ENCODE data around the gene IKZF3.

Gene IKZF3

DNA sequence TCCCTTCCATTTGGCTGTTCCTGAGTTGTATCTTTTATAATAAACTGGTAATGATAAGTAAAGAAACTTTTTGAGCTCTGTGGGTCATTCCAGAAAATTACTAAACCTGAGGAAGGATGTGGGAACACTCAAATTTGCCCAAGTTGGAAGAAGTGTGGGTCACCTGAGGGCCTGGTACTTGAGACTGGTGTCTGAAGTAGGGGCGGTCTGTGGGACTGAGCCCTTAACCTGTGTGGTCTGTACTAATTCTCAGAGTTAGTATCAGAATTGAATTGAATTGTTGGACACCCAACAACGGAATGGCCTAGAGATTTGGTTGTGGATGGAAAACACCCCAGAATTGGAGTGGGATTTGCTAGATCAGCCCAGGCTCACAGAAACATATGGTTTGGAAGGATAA is 43.1 kb downstream of the IKZF3 start:
- in situ Hi-C loops (cut with HindIII; ENCODE audit: low sequenced_read_pairs) = no loop called here

DNA sequence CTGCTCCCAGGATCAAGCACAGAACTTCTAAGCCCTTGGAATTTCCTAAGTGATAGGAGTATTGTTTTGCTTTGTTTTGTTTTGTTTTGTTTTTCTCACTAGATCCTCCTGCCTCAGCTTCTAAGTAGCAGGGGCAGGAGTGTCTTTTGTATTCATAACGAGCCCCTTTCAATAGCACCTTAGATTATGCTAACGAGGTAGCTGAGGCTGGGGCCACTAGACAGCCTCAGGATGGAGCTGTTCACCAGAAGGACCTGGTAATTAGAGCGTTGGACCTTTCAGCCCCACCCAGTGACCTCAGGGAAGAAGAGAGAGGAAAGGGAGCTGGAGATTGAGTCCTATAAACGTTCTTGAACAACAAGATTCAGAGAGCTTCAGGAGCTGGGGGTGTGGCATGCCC is 43.6 kb downstream of the IKZF3 start:
- in situ Hi-C loops (cut with HindIII; ENCODE audit: low sequenced_read_pairs) = no loop called here

DNA sequence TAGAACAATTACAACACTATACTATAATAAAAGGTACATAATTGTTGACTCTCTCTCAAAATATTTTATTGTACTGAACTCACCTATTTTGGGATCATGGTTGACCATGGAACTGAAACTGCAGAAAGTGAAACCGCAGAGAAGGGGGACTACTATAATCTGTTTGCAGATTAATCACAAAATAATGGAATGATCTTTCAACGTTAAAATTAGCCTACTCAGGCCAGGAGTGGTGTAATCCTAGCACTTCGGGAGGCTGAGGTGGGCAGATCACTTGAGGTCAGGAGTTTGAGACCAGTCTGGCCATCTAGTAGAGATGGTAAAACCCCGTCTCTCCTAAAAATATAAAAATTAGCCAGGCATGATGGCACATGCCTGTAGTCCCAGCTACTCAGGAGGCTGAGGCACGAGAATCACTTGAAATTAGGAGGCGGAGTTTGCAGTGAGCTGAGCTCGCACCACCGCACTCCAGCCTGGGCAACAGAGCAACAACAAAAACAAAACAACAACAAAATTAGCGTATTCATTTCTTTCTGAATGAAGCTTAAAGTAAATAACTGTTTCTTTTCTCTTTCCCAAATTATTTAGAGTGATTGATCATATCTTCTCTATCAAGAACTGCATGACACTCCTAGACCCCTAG is 45.6 kb downstream of the IKZF3 start:
- in situ Hi-C loops (cut with HindIII; ENCODE audit: low sequenced_read_pairs) = no loop called here

DNA sequence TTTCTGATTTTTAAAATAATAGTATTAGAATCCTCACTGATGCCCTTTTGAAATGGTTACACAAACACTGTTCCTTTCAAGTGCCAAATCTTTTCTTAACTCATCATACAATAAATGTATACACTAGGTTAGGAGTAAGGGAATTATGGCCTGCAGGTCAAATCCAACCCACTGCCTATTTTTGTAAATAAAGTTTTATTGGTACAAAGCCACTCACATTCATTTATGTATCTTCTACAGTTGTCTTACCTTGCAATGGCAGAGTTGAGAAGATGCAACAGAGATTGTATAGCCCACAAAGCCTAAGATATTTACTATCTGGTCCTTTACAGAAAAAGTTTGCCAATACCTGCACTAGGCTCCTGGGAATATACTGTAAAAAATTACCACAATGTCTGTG is 47.8 kb downstream of the IKZF3 start:
- in situ Hi-C loops (cut with HindIII; ENCODE audit: low sequenced_read_pairs) = no loop called here

DNA sequence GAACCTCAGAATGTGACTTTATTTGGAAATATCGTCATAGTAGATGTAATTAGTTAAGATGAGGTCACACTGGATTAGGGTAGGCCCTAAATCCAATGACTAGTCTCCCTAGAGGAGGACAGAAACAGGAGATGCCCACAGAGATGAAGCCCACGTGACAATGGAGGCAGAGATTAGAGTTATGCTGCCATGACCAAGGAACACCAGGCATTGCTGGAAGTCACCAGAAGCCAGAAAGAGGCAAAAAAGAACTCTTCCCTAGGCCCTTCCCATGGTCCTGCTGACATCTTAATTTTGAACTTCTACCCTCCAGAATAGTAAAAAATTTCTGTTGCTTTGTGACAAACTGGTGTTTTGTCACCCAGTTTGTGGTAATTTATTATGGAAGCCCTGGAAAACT is 49.6 kb downstream of the IKZF3 start:
- in situ Hi-C loops (cut with HindIII; ENCODE audit: low sequenced_read_pairs) = no loop called here

DNA sequence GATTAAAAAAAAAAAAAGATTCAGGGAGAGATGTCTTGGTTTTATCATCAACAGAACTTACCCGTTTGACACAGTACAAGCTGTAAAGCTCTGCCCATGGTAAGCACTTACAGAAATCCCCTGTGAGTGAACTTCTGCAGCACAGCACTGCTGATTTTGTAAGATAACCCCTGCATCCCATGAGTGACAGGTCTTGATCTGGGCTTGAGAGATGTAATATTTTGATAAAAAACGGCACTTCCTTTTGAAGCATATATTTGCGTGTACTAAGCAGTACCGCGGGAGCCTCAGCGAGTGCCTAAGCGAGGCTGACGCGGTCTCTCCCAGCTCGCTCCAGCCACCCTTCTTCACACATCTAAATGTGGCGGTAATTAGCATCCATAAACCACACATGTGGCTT is 50.5 kb downstream of the IKZF3 start:
- in situ Hi-C loops (cut with HindIII; ENCODE audit: low sequenced_read_pairs) = no loop called here

DNA sequence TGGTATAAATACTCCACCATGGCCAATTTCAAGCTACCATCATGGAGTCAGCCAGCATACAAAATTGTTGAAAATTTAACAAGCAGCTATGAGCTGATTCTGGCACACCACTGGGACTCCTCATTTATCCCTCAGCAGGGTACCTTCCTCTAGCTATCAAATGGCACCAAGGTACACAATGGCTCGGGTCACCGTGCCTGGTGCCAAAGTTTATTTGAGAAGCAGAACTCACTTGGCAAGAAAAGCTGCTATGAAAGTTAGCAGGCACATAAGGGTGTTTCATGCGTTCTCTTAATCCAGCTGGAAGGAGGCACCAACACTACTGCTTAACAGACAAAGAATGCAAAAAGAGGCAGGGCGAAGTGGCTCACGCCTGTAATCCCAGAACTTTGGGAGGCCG is 51.6 kb downstream of the IKZF3 start:
- in situ Hi-C loops (cut with HindIII; ENCODE audit: low sequenced_read_pairs) = no loop called here

DNA sequence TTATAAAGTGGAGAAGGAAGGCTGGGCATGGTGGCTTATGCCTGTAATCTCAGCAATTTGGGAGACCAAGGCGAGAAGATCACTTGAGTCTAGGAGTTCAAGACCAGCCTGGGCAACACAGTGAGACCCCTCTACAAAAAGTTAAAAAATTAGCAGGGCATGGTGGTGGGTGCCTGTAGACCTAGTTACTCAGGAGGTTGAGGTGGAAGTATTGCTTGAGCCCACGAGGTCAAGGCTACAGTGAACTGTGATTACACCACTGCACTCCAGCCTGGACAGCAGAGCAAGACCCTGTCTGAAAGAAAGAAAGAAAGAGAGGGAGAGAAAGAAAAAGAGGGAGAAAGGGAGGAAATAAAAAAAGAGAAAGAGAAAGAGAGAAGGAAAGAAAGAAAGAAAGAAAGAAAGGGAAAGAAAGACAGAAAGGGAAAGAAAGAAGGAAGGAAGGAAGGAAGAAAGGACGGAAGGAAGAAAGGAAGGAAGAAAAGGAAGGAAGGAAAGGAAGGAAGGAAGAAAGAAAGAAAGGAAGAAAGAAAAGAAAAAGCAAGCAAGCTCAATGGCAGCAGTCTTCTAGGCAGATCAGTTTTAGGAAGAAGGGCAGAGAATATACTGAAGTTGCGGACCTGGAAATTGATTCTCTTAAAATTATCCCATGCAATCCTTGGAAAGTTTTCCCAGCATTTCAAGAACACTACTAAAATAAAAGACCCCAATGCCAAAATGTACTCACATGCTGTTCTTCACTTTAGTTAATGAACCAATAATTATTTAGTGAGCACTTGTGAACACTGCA is 53.0 kb downstream of the IKZF3 start:
- in situ Hi-C loops (cut with HindIII; ENCODE audit: low sequenced_read_pairs) = no loop called here

DNA sequence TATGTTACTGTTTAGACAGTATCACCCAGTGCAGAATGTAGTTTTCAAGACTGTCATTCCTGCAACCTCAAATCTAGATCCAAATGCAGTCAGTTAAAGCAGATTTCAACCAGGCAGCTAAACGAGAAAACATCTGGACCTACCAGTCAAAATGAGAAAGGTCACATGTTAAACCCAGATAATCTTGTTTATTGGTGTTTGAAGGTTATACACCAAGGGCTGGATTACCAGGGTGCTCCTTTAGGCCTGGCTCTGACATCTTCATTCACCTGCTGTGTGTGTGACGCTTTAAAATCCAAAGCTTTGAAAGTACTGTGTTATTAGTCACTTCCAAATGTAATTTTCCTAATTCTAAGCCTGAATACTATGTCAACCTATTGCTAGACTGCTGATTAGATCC is 54.9 kb downstream of the IKZF3 start:
- in situ Hi-C loops (cut with HindIII; ENCODE audit: low sequenced_read_pairs) = no loop called here

DNA sequence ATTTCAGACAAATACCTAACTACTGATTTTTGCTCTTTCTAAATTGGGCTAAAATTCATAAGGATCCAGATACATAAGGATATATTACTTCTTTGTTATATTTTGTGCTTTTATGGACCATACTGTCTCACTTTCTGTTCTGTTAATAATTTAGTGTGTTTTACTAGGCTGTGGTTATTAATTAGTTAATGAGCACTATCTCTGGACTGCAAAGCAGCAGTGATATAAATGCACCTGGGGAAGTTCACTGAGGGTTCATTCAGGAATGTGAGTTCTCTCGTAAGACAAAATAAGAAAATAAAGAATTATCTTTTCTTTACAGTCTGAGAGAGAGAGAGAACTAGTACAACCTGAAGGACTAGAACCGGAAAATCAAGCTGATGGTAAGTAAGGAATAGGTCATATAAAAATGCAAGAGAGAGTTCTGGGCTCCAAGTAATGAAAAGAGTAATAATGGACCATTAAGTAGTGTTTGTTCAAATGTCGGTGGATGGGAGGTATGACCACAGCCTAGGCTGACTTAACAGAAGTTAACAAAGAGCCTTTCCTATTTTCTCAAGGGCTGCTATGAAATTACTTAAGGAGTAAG is 55.6 kb downstream of the IKZF3 start:
- in situ Hi-C loops (cut with HindIII; ENCODE audit: low sequenced_read_pairs) = no loop called here

DNA sequence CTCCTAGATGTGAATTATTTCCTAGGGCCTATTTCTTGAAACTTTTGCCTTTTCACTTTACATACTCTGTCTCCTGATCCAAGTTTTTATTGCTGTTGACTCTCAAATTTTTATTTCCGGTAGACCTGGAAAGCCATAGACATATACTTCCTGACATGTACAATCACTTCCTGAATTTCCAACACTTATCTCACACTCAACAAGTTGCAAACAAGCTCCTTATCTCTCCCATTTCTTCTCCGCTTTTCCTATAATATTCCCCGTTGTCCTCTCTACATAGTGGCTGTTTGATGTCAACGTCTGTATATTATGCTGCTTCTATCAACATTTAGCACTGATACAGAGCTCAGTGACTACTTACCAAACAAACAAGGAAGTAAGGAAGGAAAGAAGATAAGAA is 59.3 kb downstream of the IKZF3 start:
- in situ Hi-C loops (cut with HindIII; ENCODE audit: low sequenced_read_pairs) = no loop called here

DNA sequence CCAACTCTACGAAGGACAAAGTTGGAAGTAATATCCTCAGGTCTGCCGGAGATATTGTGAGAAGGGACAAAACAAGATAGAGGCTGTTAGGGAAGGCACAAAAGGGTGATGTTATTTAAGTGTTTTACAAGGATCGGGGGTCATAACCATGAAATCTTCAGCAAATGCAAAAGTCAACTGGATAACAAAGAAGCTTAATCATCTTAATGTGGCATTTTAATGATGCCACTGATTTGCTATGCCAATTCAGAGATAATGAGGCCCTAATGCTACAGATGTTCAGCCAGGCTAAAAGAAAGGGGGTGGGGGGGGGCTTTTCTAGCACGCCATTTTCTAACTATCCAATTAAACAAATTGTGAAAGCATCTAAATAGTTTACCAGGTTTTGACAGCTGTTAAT is 63.1 kb downstream of the IKZF3 start:
- in situ Hi-C loops (cut with HindIII; ENCODE audit: low sequenced_read_pairs) = no loop called here

DNA sequence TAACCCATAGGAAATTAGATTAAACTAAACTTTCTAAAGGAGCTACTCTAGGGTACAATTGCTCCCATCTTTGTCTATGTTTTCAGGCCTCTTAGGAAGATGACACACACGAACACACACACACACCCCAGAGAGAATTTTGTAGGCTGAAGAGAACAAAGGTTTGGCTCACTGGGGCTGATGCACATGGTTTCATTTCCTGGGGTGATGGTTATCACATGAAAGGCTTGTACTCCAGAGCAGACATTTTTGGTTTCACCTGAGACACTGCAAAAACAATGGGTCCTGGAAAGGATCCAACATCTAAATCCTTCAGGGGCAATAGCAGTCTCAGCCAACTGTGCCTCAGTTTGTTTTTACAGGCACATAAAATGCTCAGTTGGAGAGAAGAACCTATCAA is 63.6 kb downstream of the IKZF3 start:
- in situ Hi-C loops (cut with HindIII; ENCODE audit: low sequenced_read_pairs) = no loop called here

DNA sequence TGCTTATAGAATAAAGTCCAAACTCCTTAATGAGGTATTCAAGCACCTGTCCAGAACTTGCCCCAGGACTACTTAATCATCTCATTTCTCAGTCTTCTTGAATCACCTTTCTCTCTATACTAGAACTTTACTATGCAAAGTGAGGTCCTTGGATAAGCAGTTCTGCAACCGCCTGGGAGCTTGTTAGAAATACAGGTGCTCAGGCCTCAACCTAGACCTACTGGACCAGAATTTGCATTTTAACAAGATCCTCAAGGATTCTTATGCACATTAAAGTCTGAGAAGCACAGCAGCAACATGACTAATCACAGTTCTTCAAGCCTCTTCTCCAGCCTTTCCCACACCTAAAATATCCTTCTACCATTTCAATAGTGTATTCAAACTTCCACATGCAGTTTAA is 64.7 kb downstream of the IKZF3 start:
- in situ Hi-C loops (cut with HindIII; ENCODE audit: low sequenced_read_pairs) = no loop called here

DNA sequence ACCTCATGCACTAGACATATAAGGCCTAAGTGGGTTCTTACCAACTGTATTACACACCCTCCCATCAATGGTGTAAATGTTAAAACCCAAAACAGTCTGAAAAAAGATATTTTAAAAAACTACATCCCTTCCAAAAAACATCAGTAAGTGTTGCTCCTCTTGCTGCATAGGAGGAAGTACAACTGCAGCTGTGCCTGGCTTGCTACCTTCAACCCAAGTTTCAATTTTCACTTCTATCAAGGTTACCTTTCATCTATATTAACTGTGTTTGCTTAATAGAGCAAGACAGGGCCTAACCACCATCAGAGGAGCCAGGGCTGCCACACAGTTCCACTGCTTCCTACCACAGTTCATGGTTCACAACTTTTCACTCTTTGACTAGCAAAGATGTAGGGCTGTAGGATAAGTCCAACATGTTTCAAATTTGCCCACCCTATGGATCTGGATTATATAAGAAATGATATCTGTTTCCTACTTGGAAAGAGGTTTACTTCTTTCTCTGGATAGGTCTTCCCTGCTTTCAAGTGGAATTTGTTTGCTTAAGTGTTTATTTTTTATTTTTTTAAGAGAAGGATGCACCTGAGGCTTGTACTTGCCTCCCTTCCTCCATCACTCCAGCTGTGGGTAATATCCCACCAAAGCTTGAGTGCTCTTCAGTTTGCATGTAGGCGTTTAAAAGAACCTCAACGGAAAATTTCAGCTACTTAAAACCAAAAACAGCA is 69.7 kb downstream of the IKZF3 start:
- in situ Hi-C loops (cut with HindIII; ENCODE audit: low sequenced_read_pairs) = loop anchor here (5.0 kb wide), 1 partner anchor 38 kb away; no protein-coding TSS in a partner anchor

DNA sequence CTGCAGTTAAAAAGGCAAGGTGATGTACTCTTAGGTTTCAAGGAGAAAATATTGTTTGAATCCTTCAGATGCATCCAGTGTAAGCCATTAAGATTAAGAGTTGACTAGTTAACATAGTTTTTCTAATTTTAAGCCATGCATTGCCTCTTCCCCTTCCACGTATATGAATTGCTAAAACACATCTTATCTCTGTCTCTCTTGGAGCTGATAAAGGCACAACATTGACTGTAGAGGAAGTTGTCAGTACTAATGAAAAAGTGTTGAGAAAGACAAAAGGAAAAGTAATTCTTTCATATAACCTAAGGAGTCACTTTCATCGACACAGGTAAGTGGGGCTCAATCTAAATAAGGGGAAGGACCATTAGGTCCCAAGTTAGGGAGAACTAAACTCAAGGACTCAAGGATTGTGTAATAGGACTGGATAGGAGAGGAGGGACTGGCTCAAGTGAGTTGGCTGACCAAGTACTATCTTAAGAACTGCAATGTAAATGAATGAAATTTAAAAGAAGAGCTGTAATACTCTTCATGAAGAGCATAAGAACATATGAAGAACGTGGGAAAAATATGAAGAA is 70.7 kb downstream of the IKZF3 start:
- in situ Hi-C loops (cut with HindIII; ENCODE audit: low sequenced_read_pairs) = loop anchor here (5.0 kb wide), 1 partner anchor 39 kb away; no protein-coding TSS in a partner anchor

DNA sequence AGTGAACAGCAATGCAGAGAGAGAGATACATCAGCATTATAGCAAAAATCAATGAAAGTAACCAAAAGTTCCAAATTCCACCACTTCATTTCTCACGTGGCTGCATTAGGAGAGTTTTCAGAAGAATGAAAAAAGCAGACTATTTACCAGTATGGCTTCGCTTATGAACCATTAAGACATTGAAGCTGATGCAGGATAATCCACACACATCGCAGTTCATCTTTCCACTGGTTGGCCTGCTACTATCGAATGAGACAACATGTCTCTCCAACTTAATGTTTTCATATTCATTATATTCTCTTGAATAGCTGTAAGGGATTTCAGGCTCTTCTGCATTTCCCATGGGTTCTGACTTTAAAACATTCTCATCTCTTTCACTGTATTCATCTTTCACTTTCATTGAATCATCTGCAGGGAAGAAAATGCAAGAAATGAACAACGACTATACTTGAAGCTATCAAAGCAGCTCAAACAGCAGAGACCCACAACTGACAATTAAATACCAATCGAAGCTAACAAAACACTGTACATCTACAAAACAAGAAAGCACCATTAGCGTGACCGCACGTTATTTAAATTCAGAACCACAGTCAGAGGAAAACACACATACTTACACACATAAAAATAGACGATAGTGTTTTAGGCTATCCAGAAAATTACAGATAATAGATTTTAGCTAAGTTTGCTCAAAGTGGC is 71.4 kb downstream of the IKZF3 start:
- in situ Hi-C loops (cut with HindIII; ENCODE audit: low sequenced_read_pairs) = loop anchor here (5.0 kb wide), 1 partner anchor 40 kb away; no protein-coding TSS in a partner anchor

DNA sequence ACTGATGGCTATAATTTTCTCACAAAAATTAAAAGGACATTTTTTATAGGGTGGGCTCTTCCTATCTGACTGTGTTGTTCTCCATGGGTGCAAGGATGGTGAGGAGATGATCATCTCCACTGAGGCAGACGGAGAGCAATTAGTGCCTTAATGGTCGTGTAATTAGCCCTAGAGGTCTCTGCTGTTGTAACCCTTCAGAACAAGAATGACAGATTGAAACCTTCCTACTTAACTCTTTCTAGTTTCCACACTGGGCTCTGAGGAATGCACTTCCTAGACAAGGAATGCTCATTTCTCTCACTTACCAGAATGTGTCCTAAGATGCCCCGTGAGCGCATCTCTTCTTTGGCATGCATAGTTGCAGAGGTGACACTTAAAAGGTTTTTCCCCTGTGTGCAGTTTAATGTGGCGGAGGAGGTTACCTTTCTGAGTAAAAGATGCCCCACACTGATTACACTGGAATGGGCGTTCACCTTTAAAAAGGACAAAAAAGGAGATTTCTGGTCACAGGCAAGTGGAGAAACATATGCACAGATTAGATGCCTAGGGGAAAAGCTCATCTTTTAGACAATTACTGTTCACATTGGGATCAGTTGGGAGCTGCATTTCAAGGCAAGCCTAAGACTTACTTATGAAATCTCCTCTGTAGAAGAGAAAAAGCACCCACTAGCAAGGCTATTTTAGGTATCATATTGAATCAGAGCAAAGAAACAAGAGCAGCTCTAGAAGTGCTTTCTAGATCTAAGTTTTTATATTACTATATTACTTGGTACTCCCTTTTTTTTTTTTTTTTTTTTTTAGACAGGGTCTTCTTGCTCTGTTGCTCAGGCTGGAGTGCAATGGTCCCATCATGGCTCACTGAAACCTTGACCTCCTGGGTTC is 72.8 kb downstream of the IKZF3 start:
- in situ Hi-C loops (cut with HindIII; ENCODE audit: low sequenced_read_pairs) = loop anchor here (5.0 kb wide), 1 partner anchor 41 kb away; no protein-coding TSS in a partner anchor

DNA sequence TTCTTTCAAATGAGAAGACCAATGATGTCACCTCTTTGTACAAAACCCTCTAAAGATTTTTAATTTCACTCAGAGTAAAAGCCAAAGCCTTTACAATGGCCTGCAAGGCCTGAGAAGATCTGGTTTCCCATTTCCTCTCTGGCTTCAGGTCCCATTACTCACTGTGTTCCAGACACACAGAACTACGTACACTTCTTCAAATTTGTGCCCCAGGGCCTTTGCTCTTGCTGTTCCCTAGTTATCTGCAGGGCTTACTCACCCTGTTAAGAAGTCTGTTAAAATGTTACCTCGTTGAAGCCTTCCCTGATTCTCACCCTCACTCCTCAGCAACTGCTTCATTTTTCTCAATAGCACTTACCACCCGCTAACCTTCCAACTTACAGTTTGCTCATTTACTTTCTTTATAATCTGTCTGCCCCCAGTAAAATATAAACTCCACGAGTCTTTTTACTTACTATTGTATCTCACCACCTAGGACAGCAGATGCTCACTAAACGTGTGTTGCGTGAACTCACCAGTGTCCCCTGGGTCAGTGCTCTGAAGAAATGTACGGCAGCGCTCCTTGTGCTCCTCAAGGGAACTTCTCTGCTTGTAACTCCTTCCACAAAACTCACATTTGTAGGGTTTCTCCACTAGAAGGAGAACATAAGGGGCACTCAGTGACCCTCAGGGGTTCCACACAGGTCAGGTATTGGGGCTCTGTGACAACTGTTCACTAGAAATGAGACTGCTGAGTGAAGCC is 76.2 kb downstream of the IKZF3 start:
- in situ Hi-C loops (cut with HindIII; ENCODE audit: low sequenced_read_pairs) = no loop called here
